Stromal cell of bone marrow (primary cell): ENCODE results near the gene UBE2J2.

ENCODE experiments used
- DNase-seq: peaks from one replicate; pipeline ENCODE4 v3.0.0-alpha.2; 2012; ENCODE audit warnings: low read depth

UBE2J2 gene

GRCh38 chr1:1239614-1240347, 33.9 kb downstream of the UBE2J2 start:
- no peak for DNase-seq

GRCh38 chr1:1239227-1239613, 34.4 kb downstream of the UBE2J2 start:
- DNase-seq = no peak

DNA sequence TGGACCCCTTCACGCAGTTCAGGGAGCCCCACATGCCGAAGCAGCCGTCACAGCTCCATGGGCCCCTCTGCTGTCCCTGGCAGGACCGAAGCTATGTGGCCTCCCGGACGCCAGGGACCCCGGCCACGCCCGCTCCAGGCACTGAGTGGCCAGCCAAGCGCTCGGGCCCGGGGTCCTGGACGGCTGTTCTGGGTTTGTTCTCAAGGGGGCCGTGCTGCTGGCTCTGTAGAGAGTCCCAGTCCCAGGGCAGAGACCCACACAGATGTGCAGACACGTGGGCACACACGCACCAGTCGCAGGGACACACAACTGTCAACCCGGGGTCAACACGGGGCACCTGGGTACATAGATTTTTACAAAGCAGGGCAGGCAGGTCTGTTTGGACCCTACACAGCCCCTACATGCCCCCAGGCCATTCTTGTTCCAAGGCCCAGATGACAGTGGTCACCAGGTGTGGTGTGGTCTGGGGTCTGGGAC, 34.9 kb downstream of the UBE2J2 start:
- DNase-seq = no peak

GRCh38 chr1:1237874-1238701, 35.6 kb downstream of the UBE2J2 start:
- no peak for DNase-seq

DNA sequence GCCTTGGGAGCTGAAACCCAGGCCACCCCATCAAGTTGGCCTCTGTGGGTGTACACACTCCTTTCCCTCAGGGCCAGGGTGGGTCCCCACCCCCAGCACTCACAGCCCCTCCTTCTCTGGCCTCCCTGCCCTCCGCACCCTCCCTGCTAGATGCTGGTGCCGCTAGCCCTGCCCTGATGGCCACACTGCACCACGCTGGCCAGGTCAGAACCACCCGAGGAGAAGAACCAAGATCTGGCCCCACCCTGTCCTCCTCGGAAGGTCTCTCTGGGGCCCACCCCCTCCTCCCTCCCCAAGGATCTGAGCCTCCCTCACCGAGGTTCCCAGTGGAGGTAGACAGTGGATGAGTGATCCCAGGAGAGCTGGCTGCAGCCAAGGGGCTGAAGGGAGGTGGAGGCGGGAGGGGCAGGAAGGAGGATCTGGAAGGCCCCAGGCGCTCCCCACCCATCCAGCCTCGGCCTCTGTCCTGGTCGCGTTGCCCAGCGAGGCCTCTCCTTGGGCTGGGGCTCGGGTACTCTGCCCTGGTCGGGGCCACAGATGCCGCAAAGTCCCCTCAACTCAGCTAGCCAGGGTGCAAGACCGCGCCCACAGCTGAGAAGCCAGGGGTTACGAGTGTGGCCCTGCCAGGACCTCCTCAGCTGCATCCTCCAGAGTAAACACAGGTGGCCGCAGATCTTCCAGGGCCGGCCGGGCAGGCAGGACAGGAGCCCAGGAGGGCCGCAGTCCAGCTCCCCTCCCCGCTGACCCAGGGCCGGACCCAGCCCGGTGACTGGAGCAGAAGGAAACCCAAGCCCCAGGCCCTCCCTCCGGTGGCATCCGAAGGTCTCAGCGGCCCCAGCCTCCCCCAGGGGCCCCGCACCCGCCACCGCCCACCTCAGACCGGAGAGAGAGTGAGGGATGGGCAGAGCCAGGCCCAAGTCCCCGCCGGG, 36.4 kb downstream of the UBE2J2 start:
- DNase-seq = no peak

GRCh38 chr1:1236176-1236763, 37.4 kb downstream of the UBE2J2 start:
- no peak for DNase-seq

DNA sequence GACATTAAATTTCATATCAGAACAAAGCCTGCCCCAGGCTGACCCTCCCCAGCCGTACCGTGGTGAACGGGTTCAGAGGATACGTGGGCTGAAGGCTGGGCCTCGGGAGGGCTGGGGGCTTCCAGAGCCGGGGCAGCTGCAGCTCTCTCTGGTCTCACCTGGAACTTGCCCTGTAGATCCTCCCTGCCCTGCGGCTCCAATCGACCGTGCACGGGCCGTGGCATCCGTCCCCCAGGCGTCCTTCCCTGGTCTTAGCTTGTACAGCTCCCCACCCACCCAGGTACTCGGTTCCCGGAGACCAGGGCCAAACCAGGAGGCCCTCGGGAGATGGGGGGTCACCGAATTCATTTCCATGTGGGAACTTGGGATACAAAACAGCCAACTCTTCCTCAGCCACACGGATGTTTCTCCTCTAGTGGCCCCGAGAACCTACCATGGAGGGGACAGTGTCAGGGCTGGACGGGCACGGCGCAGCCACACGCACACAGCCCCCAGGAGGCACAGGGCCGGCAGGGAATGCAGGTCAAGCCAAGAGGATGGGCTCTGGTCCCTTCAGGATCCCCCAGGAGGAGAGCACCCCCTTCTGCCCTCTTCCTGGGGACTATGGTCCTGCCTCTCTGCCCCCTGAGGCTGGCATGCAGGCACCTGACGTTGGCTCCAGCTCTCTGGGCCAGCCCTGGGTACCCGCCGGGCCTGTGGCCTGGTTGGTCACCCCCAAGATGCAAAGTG, 38.5 kb downstream of the UBE2J2 start:
- no peak for DNase-seq

GRCh38 chr1:1234180-1234808, 39.4 kb downstream of the UBE2J2 start:
- DNase-seq = no peak

DNA sequence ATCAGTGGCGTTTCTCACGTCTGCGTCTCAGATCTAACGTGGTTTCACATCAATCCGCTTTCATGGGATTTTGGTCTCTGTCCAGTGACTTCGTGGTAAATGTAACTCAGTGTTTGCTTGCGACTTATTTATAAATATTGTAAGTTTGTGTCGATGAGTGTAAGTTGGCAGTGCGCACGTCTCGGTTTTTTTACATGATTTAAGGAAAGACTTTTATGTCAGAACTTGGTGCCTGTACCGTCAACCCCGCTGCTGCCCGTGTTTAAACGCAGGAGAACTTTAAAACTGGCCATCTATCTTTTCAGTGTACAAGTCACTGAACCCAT, 40.1 kb downstream of the UBE2J2 start:
- no peak for DNase-seq

GRCh38 chr1:1232796-1233566, 40.7 kb downstream of the UBE2J2 start:
- DNase-seq = no peak

DNA sequence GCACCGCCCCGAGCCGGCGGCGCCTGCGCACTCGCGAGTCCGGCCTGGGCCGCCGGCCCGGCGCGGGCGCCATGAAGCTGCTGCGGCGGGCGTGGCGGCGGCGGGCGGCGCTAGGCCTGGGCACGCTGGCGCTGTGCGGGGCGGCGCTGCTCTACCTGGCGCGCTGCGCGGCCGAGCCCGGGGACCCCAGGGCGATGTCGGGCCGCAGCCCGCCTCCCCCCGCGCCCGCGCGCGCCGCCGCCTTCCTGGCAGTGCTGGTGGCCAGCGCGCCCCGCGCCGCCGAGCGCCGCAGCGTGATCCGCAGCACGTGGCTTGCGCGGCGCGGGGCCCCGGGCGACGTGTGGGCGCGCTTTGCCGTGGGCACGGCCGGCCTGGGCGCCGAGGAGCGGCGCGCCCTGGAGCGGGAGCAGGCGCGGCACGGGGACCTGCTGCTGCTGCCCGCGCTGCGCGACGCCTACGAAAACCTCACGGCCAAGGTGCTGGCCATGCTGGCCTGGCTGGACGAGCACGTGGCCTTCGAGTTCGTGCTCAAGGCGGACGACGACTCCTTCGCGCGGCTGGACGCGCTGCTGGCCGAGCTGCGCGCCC, 41.4 kb downstream of the UBE2J2 start, which contains the start of gene B3GALT6:
Gene B3GALT6 (plus strand): TSS at position 30 of the 588 bp plus-strand sequence. CDS start 42 bp downstream, at position 72.
- DNase-seq = no peak

DNA sequence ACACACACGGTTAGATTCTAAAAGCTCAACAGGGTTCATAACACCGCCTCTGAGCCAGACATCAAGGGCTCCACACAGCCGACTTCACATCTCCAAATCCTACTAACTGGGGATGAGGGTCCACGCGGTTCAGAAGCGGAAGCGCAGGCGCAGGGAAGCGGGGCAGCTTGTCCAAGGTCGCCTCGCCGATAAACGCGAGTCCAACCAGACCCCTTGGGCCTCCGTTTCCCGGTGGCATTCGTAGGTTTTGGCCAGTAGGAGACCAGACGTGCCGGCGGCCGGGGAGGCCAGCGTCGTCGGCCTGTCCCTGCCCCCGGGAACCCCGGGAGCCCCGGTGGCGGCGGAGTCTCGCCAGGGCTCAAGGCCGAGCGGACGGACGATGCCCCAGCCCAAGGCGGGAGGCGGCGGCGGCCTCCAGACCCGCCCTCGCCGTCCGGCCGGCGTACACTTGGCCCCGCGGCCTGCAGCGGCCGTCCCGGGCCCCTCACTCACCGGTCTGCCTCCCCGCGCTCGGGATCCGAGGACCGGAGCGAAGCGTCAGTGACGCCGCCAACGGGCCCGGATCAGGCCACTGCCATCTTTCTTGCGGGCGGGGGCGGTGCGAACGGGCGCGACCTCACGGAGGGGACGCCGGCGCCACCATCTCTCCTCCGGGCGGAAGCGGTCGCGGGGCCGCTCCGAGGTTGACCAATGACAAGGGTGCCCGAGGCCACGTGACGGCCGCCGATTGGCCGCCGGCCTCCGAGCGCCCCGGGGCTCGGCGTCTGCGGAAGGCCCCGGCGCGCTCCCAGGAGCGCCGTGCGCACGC, 42.0 kb downstream of the UBE2J2 start, which contains the start of gene SDF4:
Gene SDF4 (minus strand): TSS at position 602 of the 808 bp plus-strand sequence. CDS start 3,229 bp downstream, outside the sequence.
- DNase-seq = peak; percentile 93

DNA sequence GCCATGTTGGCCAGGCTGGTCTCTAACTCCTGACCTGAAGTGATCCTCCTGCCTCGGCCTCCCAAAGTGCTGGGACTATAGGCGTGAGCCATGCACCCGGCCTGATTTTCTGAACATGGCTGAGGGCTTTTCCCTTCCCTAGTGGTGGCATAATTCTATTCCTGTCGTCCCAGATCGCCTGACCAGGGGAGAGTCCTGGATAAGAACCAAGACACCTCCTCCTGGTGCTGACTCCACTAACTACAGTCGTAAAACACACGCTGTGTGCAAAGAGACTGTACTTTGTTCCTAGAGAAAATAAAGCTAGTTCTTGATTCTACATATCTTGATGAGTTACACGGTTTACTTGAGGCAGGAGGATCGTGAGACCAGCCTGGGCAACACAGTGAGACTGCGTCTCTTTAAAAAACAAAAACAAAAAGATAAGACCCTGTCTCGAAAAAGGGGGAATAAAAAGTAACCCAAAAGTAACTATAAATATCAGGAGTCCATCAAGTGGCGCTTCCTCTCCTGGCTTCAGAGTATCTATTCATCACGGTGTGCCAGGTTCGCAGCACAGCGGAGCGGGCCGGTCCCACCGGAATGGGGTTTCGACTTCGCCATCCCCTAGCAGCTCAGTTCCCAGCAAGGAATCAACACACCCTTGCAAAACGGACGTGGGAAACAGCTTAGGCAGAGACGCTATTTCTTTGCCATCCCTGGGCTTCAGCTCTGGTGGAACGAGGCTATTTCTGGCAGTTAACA, 42.8 kb downstream of the UBE2J2 start:
- peak; percentile 70 for DNase-seq

- DNase-seq = no peak
Observed at GRCh38 chr1:1229770-1230169, 43.9 kb downstream of the UBE2J2 start.

- DNase-seq = no peak
Observed at GRCh38 chr1:1228596-1229321, 44.9 kb downstream of the UBE2J2 start.

DNA sequence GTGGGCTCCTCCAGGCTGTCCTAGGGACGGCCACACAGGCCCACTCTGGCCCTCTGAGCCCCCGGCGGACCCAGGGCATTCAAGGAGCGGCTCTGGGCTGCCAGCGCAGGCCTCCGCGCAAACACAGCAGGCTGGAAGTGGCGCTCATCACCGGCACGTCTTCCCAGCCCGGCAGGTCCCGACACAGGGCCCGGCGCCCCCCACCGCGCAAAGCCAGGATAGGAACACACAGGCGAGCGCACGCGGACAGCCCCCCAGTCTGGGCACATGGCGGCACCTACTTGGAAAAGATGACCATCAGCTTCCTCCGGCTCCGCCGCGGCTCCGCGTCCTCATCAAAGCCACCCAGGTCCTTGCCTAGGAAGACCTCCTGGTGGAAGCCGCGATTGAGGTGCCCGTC, 45.5 kb downstream of the UBE2J2 start:
- no peak for DNase-seq

DNA sequence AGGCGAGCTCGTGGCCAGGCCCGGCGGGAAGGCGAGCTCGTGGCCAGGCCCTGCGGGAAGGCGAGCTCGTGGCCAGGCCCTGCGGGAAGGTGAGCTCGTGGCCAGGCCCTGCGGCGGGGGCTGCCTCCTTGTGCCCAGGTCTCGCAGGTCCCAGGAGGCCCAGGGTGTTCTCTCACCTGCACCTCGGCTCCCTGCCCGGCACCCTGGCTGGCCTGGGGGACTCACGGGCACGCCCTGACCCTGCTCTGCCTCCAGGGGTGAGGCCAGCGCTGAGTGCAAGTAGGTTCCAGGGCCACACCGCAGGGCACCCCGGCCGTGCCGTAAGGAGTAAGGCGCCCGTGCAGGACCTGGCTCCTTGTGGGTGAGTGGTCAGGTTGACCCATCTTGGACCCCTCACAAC, 46.3 kb downstream of the UBE2J2 start:
- DNase-seq = no peak
